Activated T-cell treated with anti-CD3 and anti-CD28 coated beads, Interleukin-2, amount 50 U/mL, for 72 hours (primary cell): ENCODE measurements around the gene PFKP. TPM values are rescaled to one million over a fixed set of nuclear protein-coding genes. Genes with fewer than 3 reads are reported as not detected.
A peak's percentile ranks its signal among the peaks of the same experiment; 100 is the strongest.
"Not testable (repeated sequence)": the region's sequence is repeated elsewhere in the genome, so short reads cannot be mapped to it uniquely, and the experiment has no call there.

Source experiments
- ATAC-seq, 2 donors: fragments of 150-1000 bp; cut with Tn5 transposase; replicated peaks in 1 of 2; 2 replicates each; pipeline ENCODE4 v1.10.0; 2021; ENCODE audit warnings: moderate library complexity in 2 of 2, mild to moderate bottlenecking in 1 of 2
- DNase-seq, 2 donors: peaks; one replicate each; pipeline ENCODE4 v3.0.0; 2021 to 2022; ENCODE audit warnings: mixed read lengths in 1 of 2
- H3K27ac Mint-ChIP-seq: one replicate; pipeline ENCODE4 v1.8.0; 2022; ENCODE audit warnings: mild to moderate bottlenecking, moderate library complexity, mixed read lengths
- H3K27me3 Mint-ChIP-seq: one replicate; pipeline ENCODE4 v1.8.0; 2022; ENCODE audit warnings: low read depth, mixed read lengths
- H3K36me3 Mint-ChIP-seq, 2 donors: one replicate each; pipeline ENCODE4 v1.8.0; 2022; ENCODE audit warnings: mixed read lengths in 2 of 2, mild to moderate bottlenecking in 1 of 2; ENCODE audit not compliant: insufficient read depth in 2 of 2
- H3K4me1 Mint-ChIP-seq: one replicate; pipeline ENCODE4 v1.8.0; 2022; ENCODE audit warnings: low read depth, mixed read lengths
- H3K4me3 Mint-ChIP-seq, 2 donors: one replicate each; pipeline ENCODE4 v1.8.0; 2022; ENCODE audit warnings: mild to moderate bottlenecking in 2 of 2, mixed read lengths in 2 of 2, moderate library complexity in 2 of 2
- H3K9me3 Mint-ChIP-seq, 2 donors: one replicate each; pipeline ENCODE4 v1.8.0; 2022; ENCODE audit warnings: mixed read lengths in 2 of 2
- total RNA-seq, 2 donors: library from RNA; stranded (reverse); gene quantifications; one replicate each; pipeline ENCODE4 v1.2.3, GENCODE V29; 2022

The PFKP gene
- total RNA-seq, 2 donors from 2014 or later, result 85.2 to 105 TPM

- no peaks in the 10 kb centered on the region for H3K27me3 Mint-ChIP-seq
- DNase-seq (no peak), ATAC-seq (no peak)
- peaks cover 13% of the 10 kb centered on the region for H3K4me1 Mint-ChIP-seq
- H3K27ac Mint-ChIP-seq, result no peak overlapping the region
- H3K36me3 Mint-ChIP-seq, result peaks cover 10 to 32% of the 10 kb centered on the region in 2 donors
- no peak overlapping the region for H3K4me3 Mint-ChIP-seq
- no peaks in the 10 kb centered on the region for H3K9me3 Mint-ChIP-seq
Observed at GRCh38 chr10:3100093-3100792, 32.9 kb downstream of the PFKP start.

DNA sequence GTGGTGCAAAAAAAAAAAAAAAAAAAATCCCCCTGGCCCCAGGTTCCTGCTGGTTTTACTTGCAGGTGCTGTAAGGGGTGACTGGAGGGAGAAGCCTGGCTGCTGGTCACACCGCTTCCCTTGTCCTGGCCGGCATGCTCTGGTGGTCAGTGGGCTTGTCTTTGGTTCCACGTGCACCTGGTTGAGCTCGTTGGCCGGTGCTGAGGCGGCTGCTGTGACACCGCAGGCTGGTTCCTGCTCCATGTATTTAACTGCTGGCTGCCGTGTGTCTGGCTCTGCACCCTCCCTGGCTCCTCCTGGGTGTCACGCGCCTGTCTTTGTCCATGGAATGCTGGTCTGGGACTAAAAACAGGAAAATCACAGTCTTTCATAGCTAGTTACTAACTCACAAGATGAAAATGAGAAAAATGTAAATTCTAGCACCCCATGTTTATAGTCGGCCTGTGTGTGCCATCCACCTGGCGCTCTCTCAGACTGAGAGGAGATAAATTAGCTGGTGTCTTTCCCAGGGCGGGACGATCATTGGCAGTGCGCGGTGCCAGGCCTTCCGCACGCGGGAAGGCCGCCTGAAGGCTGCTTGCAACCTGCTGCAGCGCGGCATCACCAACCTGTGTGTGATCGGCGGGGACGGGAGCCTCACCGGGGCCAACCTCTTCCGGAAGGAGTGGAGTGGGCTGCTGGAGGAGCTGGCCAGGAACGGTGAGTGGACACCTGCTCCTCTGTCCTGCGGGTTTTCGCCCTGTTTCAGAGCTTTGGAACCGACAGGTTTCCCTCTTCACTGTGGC lies 33.7 kb downstream of the PFKP start:
- ATAC-seq (no peak), DNase-seq (no peak)
- Mint-ChIP-seq H3K36me3 (peaks cover 10 to 32% of the 10 kb centered on the region in 2 donors), H3K27ac (no peak overlapping the region), H3K4me1 (peaks cover 5% of the 10 kb centered on the region), H3K4me3 (no peak overlapping the region), H3K9me3 (no peaks in the 10 kb centered on the region), H3K27me3 (no peaks in the 10 kb centered on the region)

GRCh38 chr10:3102720-3103427 lies 35.5 kb downstream of the PFKP start:
- H3K27ac Mint-ChIP-seq, result peak overlapping the region; percentile 7
- H3K9me3 Mint-ChIP-seq, result no peaks in the 10 kb centered on the region
- no peak overlapping the region for H3K4me3 Mint-ChIP-seq
- ATAC-seq (no peak), DNase-seq (no peak)
- H3K4me1 Mint-ChIP-seq, result no peaks in the 10 kb centered on the region
- H3K27me3 Mint-ChIP-seq, result no peaks in the 10 kb centered on the region
- peaks cover 10 to 37% of the 10 kb centered on the region in 2 donors for H3K36me3 Mint-ChIP-seq

GRCh38 chr10:3103646-3104045 lies 36.3 kb downstream of the PFKP start:
- no peak overlapping the region for H3K4me3 Mint-ChIP-seq
- no peak overlapping the region for H3K27ac Mint-ChIP-seq

GRCh38 chr10:3104251-3104918 lies 37.0 kb downstream of the PFKP start:
- peaks cover 10 to 45% of the 10 kb centered on the region in 2 donors for H3K36me3 Mint-ChIP-seq
- no peak overlapping the region for H3K27ac Mint-ChIP-seq

More at GRCh38 chr10:3103646-3104045, 36.3 kb downstream of the PFKP start:
- ATAC-seq (no peak), DNase-seq (no peak)
- H3K36me3 Mint-ChIP-seq, result peaks cover 10 to 41% of the 10 kb centered on the region in 2 donors
- no peaks in the 10 kb centered on the region for H3K4me1 Mint-ChIP-seq
- H3K9me3 Mint-ChIP-seq, result no peaks in the 10 kb centered on the region
- no peaks in the 10 kb centered on the region for H3K27me3 Mint-ChIP-seq

GRCh38 chr10:3105166-3105565 lies 37.8 kb downstream of the PFKP start:
- Mint-ChIP-seq H3K27ac (no peak overlapping the region), H3K4me3 (no peak overlapping the region), H3K27me3 (no peaks in the 10 kb centered on the region), H3K9me3 (no peaks in the 10 kb centered on the region), H3K4me1 (no peaks in the 10 kb centered on the region), H3K36me3 (peaks cover 8 to 42% of the 10 kb centered on the region in 2 donors)
- no peak for DNase-seq
- no peak for ATAC-seq

More at GRCh38 chr10:3104251-3104918, 37.0 kb downstream of the PFKP start:
- DNase-seq (no peak), ATAC-seq (no peak)
- no peaks in the 10 kb centered on the region for H3K9me3 Mint-ChIP-seq
- no peak overlapping the region for H3K4me3 Mint-ChIP-seq
- no peaks in the 10 kb centered on the region for H3K27me3 Mint-ChIP-seq
- H3K4me1 Mint-ChIP-seq, result no peaks in the 10 kb centered on the region

DNA sequence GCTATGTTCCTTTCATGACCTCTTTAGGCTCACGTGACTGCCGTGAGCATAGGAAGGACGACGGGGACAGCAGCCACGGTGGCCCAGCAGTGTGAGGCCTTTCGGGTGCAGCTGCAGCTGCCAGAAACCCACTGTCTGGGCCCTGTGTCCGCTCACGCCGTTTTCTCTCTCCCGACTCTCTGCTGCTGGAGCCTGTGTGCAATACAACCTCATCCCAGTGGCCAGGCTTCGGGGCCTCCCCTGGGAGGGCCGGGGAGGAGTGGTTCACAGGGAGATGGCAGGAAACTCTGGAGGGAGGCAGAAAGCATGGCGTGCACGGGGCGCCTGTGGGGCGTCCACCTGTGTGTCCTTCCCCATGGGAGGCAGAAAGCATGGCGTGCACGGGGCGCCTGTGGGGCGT lies 38.6 kb downstream of the PFKP start:
- ATAC-seq (no peak), DNase-seq (no peak)
- Mint-ChIP-seq H3K27me3 (no peaks in the 10 kb centered on the region), H3K9me3 (no peaks in the 10 kb centered on the region), H3K4me3 (no peak overlapping the region), H3K4me1 (no peaks in the 10 kb centered on the region), H3K27ac (no peak overlapping the region), H3K36me3 (peaks cover 13 to 43% of the 10 kb centered on the region in 2 donors)

GRCh38 chr10:3106328-3106727 lies 39.0 kb downstream of the PFKP start:
- H3K36me3 Mint-ChIP-seq, result peaks cover 16 to 44% of the 10 kb centered on the region in 2 donors
- not testable (repeated sequence) for H3K9me3 Mint-ChIP-seq, ATAC-seq, H3K27ac Mint-ChIP-seq, H3K27me3 Mint-ChIP-seq, DNase-seq, H3K4me1 Mint-ChIP-seq, H3K4me3 Mint-ChIP-seq

DNA sequence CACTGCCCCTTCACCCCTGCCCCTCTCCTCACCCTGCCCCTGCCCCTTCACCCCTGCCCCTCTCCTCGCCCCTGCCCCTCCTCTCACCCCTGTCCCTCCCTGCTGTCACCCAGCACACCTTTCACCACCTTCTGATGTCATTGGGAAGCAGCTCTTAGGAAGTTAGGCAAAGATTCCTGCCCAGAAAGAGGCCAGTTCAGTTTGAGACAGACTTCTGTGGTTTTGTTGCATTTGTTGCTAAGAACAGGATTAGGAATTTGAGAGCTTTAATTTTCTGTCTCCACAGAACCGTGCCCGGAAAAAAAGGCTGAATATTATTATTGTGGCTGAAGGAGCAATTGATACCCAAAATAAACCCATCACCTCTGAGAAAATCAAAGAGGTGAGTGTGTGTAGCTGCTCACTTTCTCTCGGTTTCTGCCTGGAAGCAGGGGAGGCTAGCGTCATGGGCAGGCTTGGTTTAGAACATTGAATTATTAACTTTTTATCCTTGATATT lies 39.6 kb downstream of the PFKP start:
- Mint-ChIP-seq H3K4me1 (no peaks in the 10 kb centered on the region), H3K9me3 (no peaks in the 10 kb centered on the region), H3K36me3 (peaks cover 13 to 44% of the 10 kb centered on the region in 2 donors), H3K27ac (no peak overlapping the region), H3K27me3 (no peaks in the 10 kb centered on the region), H3K4me3 (no peak overlapping the region)
- ATAC-seq, result no peak
- no peak for DNase-seq

GRCh38 chr10:3107426-3107961 lies 40.1 kb downstream of the PFKP start:
- no peaks in the 10 kb centered on the region for H3K4me1 Mint-ChIP-seq
- H3K36me3 Mint-ChIP-seq, result peaks cover 13 to 44% of the 10 kb centered on the region in 2 donors
- no peak overlapping the region for H3K27ac Mint-ChIP-seq
- DNase-seq (no peak), ATAC-seq (no peak)
- no peaks in the 10 kb centered on the region for H3K27me3 Mint-ChIP-seq
- H3K4me3 Mint-ChIP-seq, result no peak overlapping the region
- H3K9me3 Mint-ChIP-seq, result no peaks in the 10 kb centered on the region

DNA sequence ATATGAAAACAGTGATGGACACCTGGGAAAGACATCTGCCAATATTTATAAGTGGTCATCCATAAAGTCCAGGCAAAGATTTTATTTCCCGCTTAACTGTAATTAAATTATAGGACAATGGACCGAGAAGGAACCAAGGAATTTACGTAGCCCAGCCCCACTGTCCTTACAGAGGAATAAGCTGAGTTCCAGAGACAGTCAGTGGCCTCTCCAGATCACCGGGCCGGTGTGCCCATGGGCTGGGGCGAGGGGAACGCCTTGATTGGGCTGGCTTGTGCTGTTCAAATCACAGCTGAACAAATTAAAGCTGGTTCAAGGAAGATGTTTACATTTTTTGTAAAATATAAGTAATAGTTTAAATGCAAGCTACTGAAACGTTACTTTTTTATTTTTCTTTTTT lies 40.7 kb downstream of the PFKP start:
- Mint-ChIP-seq H3K27me3 (no peaks in the 10 kb centered on the region), H3K36me3 (peaks cover 13 to 41% of the 10 kb centered on the region in 2 donors), H3K27ac (no peak overlapping the region), H3K4me3 (no peak overlapping the region), H3K9me3 (no peaks in the 10 kb centered on the region), H3K4me1 (no peaks in the 10 kb centered on the region)
- ATAC-seq (no peak), DNase-seq (no peak)

DNA sequence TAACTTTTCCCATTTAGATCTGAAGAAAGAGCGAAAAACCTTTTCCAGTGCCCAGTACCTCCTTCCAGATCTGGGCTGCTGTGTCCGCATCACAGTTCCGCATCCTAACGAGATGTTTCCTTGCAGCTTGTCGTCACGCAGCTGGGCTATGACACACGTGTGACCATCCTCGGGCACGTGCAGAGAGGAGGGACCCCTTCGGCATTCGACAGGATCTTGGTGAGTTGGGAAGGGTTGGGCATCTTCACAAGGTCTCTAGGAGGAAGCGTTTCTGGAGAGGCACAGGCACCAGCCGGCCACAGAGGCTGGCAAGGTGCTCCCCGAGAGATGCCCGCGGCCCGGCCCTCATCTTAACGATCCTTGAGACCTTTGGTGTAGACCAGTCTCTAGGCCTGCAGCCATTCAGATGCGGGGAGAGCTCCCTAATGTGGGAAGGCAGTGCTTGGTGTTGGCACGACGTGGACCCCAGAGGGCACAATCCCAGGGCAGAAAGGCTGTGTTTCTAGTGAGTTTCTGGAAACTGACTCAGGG lies 41.3 kb downstream of the PFKP start:
- no peak overlapping the region for H3K4me3 Mint-ChIP-seq
- no peak for ATAC-seq
- no peak overlapping the region for H3K27ac Mint-ChIP-seq
- H3K4me1 Mint-ChIP-seq, result no peaks in the 10 kb centered on the region
- no peaks in the 10 kb centered on the region for H3K9me3 Mint-ChIP-seq
- H3K36me3 Mint-ChIP-seq, result peaks cover 13 to 37% of the 10 kb centered on the region in 2 donors
- H3K27me3 Mint-ChIP-seq, result no peaks in the 10 kb centered on the region
- no peak for DNase-seq
